T-helper 9 cell (primary cell): ENCODE measurements around the gene UCN.
A peak's percentile ranks its signal among the peaks of the same experiment; 100 is the strongest.
"Not testable (repeated sequence)": the region's sequence is repeated elsewhere in the genome, so short reads cannot be mapped to it uniquely, and the experiment has no call there.

Experiments
- DNase-seq: peaks from one replicate; pipeline ENCODE4 v3.0.0-alpha.2; 2020

UCN gene

DNA sequence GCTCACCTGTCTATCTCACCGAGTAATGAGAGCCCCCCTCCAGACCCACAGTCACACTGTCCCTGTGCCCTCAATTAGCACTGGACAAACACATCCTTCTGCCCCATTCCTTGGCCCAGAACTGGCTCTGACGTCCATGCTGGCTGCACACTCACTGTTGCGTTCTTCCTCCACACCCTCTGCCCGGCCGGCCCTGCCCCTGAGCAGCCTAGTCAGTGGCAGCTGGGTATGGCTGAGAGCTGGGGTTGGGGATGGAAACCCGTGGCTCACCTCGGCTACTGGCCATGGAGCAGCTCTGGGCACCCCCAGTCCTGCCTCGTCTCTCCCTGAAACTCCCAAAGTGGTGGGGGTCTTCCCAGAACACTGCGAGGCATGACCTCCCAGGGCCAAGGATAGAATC, 6.5 kb upstream of the UCN start:
- no peak for DNase-seq

GRCh38 chr2:27313882-27314645, 5.8 kb upstream of the UCN start:
- DNase-seq: no peak

DNA sequence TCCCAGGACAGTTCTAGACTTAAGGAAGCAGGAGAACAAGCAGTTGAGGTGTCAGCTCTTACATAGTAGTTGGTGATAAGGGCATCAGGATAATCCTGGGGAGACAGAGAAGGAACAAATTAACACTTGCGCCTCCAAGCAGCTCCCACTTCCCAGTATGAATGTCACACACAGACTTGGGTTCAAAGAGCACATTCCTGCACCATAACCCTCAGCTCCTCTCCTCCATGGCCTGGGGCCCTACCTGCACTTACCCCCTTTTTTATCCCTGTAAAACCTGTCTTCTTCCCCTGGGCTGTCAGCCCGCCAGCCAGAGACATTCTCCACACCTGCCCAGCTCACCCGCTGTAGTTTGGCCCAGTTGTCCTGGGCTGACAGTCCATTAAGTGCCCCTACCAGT, 3.9 kb upstream of the UCN start:
- DNase-seq: no peak

DNA sequence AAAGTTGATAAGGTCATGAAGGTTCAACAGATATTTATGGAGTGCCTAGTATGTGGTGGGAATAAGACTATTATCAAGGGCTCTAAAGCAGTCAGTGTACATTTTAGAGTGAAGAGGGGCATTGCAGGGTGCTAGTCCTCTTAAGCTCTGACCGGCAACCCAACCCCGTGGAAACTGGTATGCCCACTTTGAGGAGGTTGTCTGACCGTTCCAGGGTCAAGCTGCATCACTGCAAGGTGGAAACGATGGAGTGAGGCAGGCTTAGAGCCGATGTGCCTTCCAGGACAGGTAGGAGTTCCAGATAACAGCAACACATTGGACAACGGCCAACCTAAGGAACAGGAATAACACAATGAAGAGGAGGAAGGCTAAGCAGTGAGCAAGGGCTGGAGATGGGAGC, 1.4 kb upstream of the UCN start:
- DNase-seq: no peak

- DNase-seq: no peak
These were observed 493 bp downstream of the UCN start for GRCh38 chr2:27307545-27308358.

GRCh38 chr2:27307287-27307544, 1.0 kb downstream of the UCN start:
- DNase-seq: no peak

DNA sequence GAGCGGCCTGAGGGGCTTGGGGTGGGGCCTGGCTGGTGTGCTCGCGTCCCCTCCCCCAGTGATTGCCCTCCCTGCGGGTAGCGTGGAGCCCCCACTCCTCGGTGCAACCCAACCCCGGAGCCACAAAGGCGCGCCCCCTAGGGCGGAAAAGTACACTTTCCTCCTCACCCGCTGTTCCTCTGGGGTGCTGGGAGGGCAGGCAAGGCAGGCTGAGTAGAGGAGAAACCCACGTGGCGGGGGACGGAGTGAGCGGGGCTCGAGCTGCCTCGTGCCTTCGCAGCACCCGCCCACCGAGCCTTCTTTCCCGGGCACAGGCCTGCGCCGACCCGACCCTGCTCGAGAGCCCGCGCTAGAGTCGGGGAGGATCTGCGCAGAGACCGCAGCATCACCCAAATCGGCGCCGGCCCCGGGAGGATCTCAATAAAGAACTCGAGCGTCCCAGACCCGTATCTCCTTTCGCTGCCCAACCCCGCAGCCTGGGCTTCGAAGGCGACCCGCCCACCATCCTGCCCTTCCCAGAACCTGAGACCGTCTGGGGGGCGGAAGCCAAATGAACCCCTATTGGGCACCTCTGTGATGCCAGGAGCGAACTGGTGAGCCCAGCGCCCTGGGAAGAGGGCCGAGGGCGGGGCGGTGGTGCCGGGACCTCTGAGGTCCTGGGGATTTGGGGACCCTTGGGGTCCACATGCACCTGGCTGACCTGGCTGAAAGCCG, 1.5 kb downstream of the UCN start:
- no peak for DNase-seq

DNA sequence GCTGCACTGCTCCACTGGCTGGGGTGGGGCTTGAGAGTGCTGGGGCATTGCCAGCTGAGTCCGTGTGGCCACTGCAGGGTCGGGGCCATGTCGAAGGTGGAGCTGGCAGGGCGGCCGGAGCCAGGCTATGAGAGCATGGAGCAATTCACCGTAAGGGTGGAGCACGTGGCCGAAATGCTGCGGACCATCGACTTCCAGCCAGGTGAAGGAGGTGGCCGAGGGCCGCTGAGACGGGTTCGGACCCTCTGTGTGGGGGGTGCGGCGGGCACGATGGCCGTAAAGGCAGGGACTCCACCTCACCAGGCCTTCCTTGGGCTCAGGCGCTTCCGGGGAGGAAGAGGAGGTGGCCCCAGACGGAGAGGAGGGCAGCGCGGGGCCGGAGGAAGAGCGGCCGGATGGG, 2.1 kb downstream of the UCN start:
- DNase-seq: no peak

DNA sequence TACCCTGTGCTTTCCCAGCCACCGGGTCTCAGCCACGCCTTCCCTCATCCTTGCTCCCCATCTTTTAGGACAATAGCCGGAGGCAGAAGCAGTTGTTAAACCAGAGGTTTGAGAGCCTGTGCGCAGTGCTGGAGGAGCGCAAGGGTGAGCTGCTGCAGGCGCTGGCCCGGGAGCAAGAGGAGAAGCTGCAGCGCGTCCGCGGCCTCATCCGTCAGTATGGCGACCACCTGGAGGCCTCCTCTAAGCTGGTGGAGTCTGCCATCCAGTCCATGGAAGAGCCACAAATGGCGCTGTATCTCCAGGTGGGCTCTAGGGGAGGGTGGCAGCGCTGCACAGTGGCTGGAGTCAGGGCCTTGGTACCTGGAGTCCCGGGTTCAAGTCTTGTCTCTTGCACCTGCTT, 2.7 kb downstream of the UCN start:
- no peak for DNase-seq

- DNase-seq: no peak
These were observed 3.6 kb downstream of the UCN start for GRCh38 chr2:27304488-27305240.

GRCh38 chr2:27303093-27304025, 4.9 kb downstream of the UCN start:
- DNase-seq: peak; percentile 17

GRCh38 chr2:27300606-27301005, 7.6 kb downstream of the UCN start:
- DNase-seq: not testable (repeated sequence)

GRCh38 chr2:27298391-27299080, 9.7 kb downstream of the UCN start:
- no peak for DNase-seq

- no peak for DNase-seq
These were observed 11.1 kb downstream of the UCN start for GRCh38 chr2:27297195-27297594.

DNA sequence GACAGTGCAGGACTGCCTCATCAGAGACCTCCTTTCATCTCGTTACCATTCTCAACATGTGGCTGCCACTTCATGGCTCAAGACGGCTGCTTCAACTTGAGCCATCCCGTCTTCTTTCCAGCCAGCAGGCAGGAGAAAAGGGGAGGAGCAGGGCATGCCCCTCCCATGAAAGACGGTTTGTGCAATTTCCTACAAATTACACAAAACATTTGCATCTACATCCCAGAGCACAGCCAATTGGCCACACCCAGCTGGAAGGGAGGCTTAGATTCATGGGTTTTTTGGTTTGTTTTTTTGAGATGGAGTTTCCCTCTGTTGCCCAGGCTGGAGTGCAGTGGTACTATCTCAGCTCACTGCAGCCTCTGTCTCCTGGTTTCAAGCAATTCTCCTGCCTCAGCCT, 11.8 kb downstream of the UCN start:
- no peak for DNase-seq

GRCh38 chr2:27294928-27295327, 13.3 kb downstream of the UCN start:
- no peak for DNase-seq

GRCh38 chr2:27291865-27292264, 16.4 kb downstream of the UCN start:
- no peak for DNase-seq

DNA sequence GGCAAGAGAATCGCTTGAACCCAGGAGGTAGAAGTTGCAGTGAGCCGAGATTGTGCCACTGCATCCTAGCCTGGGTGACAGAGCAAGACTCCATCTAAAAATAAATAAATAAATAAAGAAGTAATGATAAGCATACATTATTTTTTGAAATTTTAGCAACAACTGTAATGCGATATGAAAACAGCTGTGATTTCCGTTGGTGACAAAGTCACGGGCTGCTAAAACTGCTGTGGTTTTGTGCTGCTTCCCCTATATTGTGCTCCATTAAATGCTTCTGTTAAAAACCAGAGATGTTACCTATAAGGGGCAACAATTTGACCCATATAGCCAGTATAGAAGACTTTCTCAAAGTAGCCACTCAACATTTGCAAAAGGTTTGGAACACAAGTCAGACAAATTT, 17.7 kb downstream of the UCN start:
- no peak for DNase-seq

DNA sequence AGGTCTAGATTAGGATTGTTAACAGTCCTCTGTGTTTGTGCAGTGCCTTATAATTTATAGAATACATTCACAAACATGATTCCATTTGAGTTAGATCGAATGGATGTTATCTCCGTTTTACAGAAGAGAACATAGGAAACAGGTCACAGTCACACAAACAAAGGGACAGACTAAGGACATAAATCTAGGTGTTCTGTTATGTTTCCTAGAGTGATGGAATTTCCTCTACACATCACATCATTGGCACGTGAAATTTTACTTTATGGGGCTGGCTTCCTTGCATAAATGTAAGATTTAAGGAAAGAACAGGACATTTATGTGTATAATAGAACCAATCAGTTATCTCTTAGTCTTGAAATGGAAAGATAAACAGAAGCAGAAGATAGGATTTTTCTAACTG, 19.6 kb downstream of the UCN start:
- DNase-seq: no peak

GRCh38 chr2:27285481-27285880, 22.8 kb downstream of the UCN start:
- no peak for DNase-seq

DNA sequence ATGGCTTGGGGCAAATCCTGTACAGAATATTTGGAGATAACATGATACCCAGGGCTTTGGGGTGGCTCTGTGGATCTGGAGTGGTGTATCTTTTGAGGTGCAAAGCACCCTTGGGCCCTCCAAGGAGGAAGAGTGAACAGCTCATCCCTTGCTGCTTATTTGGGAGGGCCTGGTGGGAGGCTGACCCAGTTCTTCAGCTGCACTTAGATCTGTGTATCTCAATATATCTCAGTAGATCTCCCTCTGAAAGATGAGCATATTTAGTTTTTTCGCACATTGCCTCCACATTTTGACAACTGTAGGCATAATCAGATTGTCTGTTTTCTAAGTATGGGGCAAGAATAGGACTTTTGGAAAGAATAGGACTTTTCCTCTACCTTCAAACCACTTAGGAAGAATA, 23.2 kb downstream of the UCN start:
- DNase-seq: no peak

DNA sequence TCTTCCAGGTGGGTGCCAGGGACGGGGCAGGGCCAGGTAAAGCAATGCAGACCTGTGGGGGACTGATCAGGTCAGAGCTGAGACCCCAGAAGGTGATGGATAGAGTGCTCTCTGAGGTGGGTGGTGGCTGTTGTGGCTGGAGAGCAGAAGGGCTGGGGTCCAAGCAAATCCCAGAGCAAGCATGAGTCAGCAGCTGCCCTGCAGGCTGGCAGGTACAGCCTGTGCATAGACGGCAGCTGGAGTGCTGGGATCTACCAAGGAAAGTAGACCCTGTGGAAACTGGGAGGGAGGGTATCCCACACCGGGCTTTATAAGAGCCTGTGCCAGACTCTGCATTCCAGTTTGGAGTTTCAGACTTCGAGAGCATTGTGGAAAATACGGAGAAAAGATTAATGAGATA, 25.4 kb downstream of the UCN start:
- no peak for DNase-seq
